ENCODE measurements around the gene IHH.

- no peak for TF ChIP-seq POLR2A (IDR thresholded peaks at IDR 0.05; ENCODE audit: low read length)
- TF ChIP-seq GATA1 (IDR thresholded peaks at IDR 0.05; ENCODE audit: low read depth, low read length): no peak
Observed at GRCh38 chr2:219042157-219042556, 18.6 kb downstream of the IHH start.
